Thoracic aorta (tissue), 2 donors: ENCODE results near the gene ZZZ3. TPM values are rescaled to one million over a fixed set of nuclear protein-coding genes. Genes with fewer than 3 reads are reported as not detected.
A peak's percentile ranks its signal among the peaks of the same experiment; 100 is the strongest.

Experiments used
- ATAC-seq: fragments of 150-250 bp; one replicate; pipeline ENCODE4 v1.8.0; 2017; ENCODE audit warnings: low read depth; ENCODE audit not compliant: insufficient number of reproducible peaks, low FRiP score
- DNase-seq: peaks from one replicate; pipeline ENCODE4 v3.0.0-alpha.2; 2020; ENCODE audit warnings: low spot score
- H3K27ac ChIP-seq, 2 donors: fragments of 200-600 bp; sonication (generic); 1 replicate in 1 of 2; 2 replicates in 1 of 2; pipeline ENCODE4 v1.5.1; 2016; ENCODE audit warnings: mild to moderate bottlenecking in 2 of 2, moderate library complexity in 2 of 2
- H3K27me3 ChIP-seq: fragments of 200-600 bp; sonication (generic); replicated peaks from 2 replicates; pipeline ENCODE4 v1.6.0; 2016; ENCODE audit warnings: mild to moderate bottlenecking; ENCODE audit not compliant: insufficient read depth
- H3K36me3 ChIP-seq: fragments of 200-600 bp; sonication (generic); one replicate; pipeline ENCODE4 v1.5.1; 2016
- H3K4me1 ChIP-seq, 2 donors: fragments of 200-600 bp; sonication (generic); 1 replicate in 1 of 2; 2 replicates in 1 of 2; pipeline versions ENCODE4 v1.5.1 to v1.6.0; 2016; ENCODE audit warnings: low read depth in 2 of 2, mild to moderate bottlenecking in 1 of 2; ENCODE audit not compliant: control insufficient read depth in 1 of 2
- H3K4me3 ChIP-seq: fragments of 200-600 bp; sonication (generic); 2 replicates; pipeline ENCODE4 v1.5.1; 2016; ENCODE audit warnings: mild to moderate bottlenecking
- H3K9me3 ChIP-seq: fragments of 200-600 bp; sonication (generic); 2 replicates; pipeline ENCODE4 v1.5.1; 2016
- total RNA-seq, 2 donors: library from RNA; depleted of rRNA; stranded (reverse); fragments of >200 nt; gene quantifications; one replicate each; pipeline versions ENCODE4 v1.1.0 to v1.2.3, GENCODE V29; 2016
- TF ChIP-seq, protein P1 (sequence below): fragments of 200-600 bp; sonication (generic); IDR thresholded peaks from one replicate; pipeline ENCODE4 v1.5.1; 2019; ENCODE audit warnings: antibody characterized with exemption

The ZZZ3 gene
- 10 to 100 TPM; 42.4 to 66.9 TPM for total RNA-seq

DNA sequence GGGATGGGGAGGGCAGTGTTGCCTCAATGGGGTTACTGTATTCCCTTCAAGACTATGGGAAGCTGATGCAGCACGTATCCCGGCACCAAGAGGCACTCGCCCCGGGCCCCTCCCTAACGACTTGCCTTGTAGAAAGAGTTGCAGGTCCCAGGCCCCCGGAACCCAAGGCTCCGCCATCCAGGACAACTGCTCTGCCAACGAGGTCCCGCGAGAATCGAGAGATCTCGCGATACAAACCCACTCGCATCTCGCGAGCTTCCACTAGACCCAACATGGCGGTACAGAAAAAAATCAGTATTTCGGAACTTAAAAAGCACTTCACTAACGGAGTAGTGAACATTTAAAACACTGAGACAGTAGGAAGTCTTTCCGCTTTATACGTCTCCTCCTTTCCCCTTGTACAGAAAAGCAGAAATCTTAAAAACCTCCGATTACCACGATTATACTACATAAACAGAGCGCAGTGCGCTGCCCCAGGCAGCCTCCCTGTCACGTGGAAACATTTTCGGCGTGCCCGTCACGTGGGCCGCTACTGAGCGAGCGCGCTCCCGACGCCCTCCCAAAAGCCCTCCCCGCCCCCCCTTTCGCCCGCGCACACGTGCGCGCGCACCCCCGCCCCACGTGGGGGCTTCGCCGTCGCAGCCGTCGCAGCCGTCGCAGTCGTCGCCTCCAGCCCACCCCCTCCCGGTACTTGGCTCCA is at the start of gene ZZZ3:
Gene ZZZ3 (minus strand): TSS at position 199 of the 700 bp plus-strand sequence. CDS start 49,304 bp downstream, outside the sequence.
- peak; percentile 74 for DNase-seq
- H3K4me1 ChIP-seq, result peaks cover 12 to 53% of the 10 kb centered on the region in 2 donors
- no peaks in the 10 kb centered on the region for H3K36me3 ChIP-seq
- peak; percentile 94 for ATAC-seq
- H3K9me3 ChIP-seq, result no peaks in the 10 kb centered on the region
- H3K27ac ChIP-seq, result peak within 1 kb of the TSS; percentile 92 to 95
- no peaks in the 10 kb centered on the region for H3K27me3 ChIP-seq
- TF ChIP-seq, protein P1, sequence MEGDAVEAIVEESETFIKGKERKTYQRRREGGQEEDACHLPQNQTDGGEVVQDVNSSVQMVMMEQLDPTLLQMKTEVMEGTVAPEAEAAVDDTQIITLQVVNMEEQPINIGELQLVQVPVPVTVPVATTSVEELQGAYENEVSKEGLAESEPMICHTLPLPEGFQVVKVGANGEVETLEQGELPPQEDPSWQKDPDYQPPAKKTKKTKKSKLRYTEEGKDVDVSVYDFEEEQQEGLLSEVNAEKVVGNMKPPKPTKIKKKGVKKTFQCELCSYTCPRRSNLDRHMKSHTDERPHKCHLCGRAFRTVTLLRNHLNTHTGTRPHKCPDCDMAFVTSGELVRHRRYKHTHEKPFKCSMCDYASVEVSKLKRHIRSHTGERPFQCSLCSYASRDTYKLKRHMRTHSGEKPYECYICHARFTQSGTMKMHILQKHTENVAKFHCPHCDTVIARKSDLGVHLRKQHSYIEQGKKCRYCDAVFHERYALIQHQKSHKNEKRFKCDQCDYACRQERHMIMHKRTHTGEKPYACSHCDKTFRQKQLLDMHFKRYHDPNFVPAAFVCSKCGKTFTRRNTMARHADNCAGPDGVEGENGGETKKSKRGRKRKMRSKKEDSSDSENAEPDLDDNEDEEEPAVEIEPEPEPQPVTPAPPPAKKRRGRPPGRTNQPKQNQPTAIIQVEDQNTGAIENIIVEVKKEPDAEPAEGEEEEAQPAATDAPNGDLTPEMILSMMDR, result no peak
- H3K4me3 ChIP-seq, result peak within 1 kb of the TSS; percentile 76

GRCh38 chr1:77732090-77732489 is 49.6 kb upstream of the ZZZ3 start:
- H3K36me3 ChIP-seq, result peaks cover 19% of the 10 kb centered on the region
- H3K4me1 ChIP-seq, result no peaks in the 10 kb centered on the region
- no peak for DNase-seq
- no peak for ATAC-seq
- H3K27ac ChIP-seq, result no peak overlapping the region
- H3K4me3 ChIP-seq, result no peak overlapping the region
- H3K27me3 ChIP-seq, result no peaks in the 10 kb centered on the region
- no peaks in the 10 kb centered on the region for H3K9me3 ChIP-seq
- TF ChIP-seq, protein P1, result no peak

- TF ChIP-seq, protein P1, result no peak
- DNase-seq (no peak), ATAC-seq (no peak)
- peaks cover 57% of the 10 kb centered on the region for H3K36me3 ChIP-seq
- no peak overlapping the region for H3K4me3 ChIP-seq
- no peaks in the 10 kb centered on the region for H3K4me1 ChIP-seq
- H3K27me3 ChIP-seq, result no peaks in the 10 kb centered on the region
- H3K9me3 ChIP-seq, result no peaks in the 10 kb centered on the region
- no peak overlapping the region for H3K27ac ChIP-seq
These were observed 43.2 kb upstream of the ZZZ3 start for GRCh38 chr1:77725706-77726105.

GRCh38 chr1:77718181-77718580 is 35.7 kb upstream of the ZZZ3 start:
- DNase-seq (no peak), ATAC-seq (no peak)
- peaks cover 50% of the 10 kb centered on the region for H3K36me3 ChIP-seq

DNA sequence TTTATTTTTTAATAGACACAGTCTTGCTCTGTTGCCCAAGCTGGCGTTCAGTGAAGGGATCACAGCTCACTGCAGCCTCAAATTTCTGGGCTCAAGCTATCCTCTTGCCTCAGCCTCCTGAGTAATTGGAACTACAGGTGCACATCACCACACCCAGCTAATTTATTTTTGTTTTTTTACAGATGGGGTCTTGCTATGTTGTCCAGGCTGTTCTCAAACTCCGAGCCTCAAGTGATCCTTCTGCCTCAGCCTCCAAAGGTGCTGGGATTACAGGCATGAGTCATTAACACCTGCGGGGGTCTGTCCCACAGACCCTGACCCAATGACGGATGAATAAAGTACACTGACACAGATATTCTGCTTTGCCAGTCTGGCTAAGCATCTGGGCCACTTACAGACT is 33.6 kb upstream of the ZZZ3 start:
- TF ChIP-seq, protein P1, result no peak
- Histone ChIP-seq H3K9me3 (no peaks in the 10 kb centered on the region), H3K27ac (no peak overlapping the region), H3K4me3 (no peak overlapping the region), H3K27me3 (no peaks in the 10 kb centered on the region), H3K4me1 (no peaks in the 10 kb centered on the region), H3K36me3 (peaks cover 50% of the 10 kb centered on the region)
- no peak for DNase-seq
- ATAC-seq, result no peak

More at GRCh38 chr1:77718181-77718580, 35.7 kb upstream of the ZZZ3 start:
- H3K27ac ChIP-seq, result no peak overlapping the region
- no peak overlapping the region for H3K4me3 ChIP-seq
- no peaks in the 10 kb centered on the region for H3K9me3 ChIP-seq
- no peaks in the 10 kb centered on the region for H3K4me1 ChIP-seq
- TF ChIP-seq, protein P1, result no peak
- no peaks in the 10 kb centered on the region for H3K27me3 ChIP-seq
